Renal pelvis (tissue), 4 donors: Measurements from ENCODE around the gene CWF19L2. TPM values are rescaled to one million over a fixed set of nuclear protein-coding genes. Genes with fewer than 3 reads are reported as not detected.
"Not testable (repeated sequence)": the region's sequence is repeated elsewhere in the genome, so short reads cannot be mapped to it uniquely, and the experiment has no call there.

Experiments used
- DNase-seq: peaks from one replicate; pipeline ENCODE4 v3.0.0-alpha.2; 2013
- polyA plus RNA-seq, 3 donors: library from polyadenylated mRNA; unstranded; fragments of 120-200 nt; gene quantifications; one replicate each; pipeline ENCODE4 v1.2.1, GENCODE V29; 2013; ENCODE audit not compliant: insufficient read length in 3 of 3

The CWF19L2 gene
- polyA plus RNA-seq, 3 donors, result 17.2 to 21.7 (median 18.5) TPM

- DNase-seq, result no peak
Observed at GRCh38 chr11:107446822-107447431, 10.7 kb downstream of the CWF19L2 start.

- DNase-seq, result no peak
Observed at GRCh38 chr11:107442715-107443215, 14.9 kb downstream of the CWF19L2 start.

GRCh38 chr11:107439586-107440167, 17.9 kb downstream of the CWF19L2 start:
- DNase-seq, result no peak

GRCh38 chr11:107438148-107438547, 19.5 kb downstream of the CWF19L2 start:
- DNase-seq, result no peak

- no peak for DNase-seq
Observed at GRCh38 chr11:107430525-107430924, 27.1 kb downstream of the CWF19L2 start.

- DNase-seq, result no peak
Observed at GRCh38 chr11:107427569-107428180, 29.9 kb downstream of the CWF19L2 start.

- DNase-seq, result no peak
Observed at GRCh38 chr11:107413352-107413751, 44.3 kb downstream of the CWF19L2 start.

GRCh38 chr11:107408762-107409211, 48.8 kb downstream of the CWF19L2 start:
- no peak for DNase-seq

- no peak for DNase-seq
Observed at GRCh38 chr11:107405260-107405659, 52.4 kb downstream of the CWF19L2 start.

GRCh38 chr11:107401131-107401530, 56.5 kb downstream of the CWF19L2 start:
- DNase-seq, result not testable (repeated sequence)

GRCh38 chr11:107397357-107397756, 60.3 kb downstream of the CWF19L2 start:
- DNase-seq, result no peak

GRCh38 chr11:107392611-107393010, 65.0 kb downstream of the CWF19L2 start:
- no peak for DNase-seq

- not testable (repeated sequence) for DNase-seq
Observed at GRCh38 chr11:107390701-107391100, 66.9 kb downstream of the CWF19L2 start.

GRCh38 chr11:107387666-107388065, 70.0 kb downstream of the CWF19L2 start:
- no peak for DNase-seq

- DNase-seq, result no peak
Observed at GRCh38 chr11:107385361-107385981, 72.2 kb downstream of the CWF19L2 start.

- no peak for DNase-seq
Observed at GRCh38 chr11:107384144-107384852, 73.3 kb downstream of the CWF19L2 start.

- no peak for DNase-seq
Observed at GRCh38 chr11:107372439-107372838, 85.2 kb downstream of the CWF19L2 start.

GRCh38 chr11:107370390-107370789, 87.2 kb downstream of the CWF19L2 start:
- DNase-seq, result no peak

GRCh38 chr11:107359701-107360100, 97.9 kb downstream of the CWF19L2 start:
- no peak for DNase-seq

GRCh38 chr11:107357877-107358276, 99.7 kb downstream of the CWF19L2 start:
- no peak for DNase-seq

GRCh38 chr11:107354780-107355179, 102.8 kb downstream of the CWF19L2 start:
- no peak for DNase-seq

- no peak for DNase-seq
Observed at GRCh38 chr11:107337917-107338316, 119.7 kb downstream of the CWF19L2 start.
